22Rv1 (cell line): ENCODE measurements around the gene ZNF683.
"Not testable (repeated sequence)": the region's sequence is repeated elsewhere in the genome, so short reads cannot be mapped to it uniquely, and the experiment has no call there.

Experiments
- ZFX ChIP-seq: fragments of 450-650 bp; IDR thresholded peaks from 2 replicates; pipeline ENCODE4 v1.6.1; 2017; ENCODE audit warnings: antibody characterized with exemption, borderline replicate concordance
- TF ChIP-seq, protein P1 (sequence below): fragments of 450-650 bp; IDR thresholded peaks from 2 replicates; pipeline ENCODE4 v1.5.1; 2017; ENCODE audit warnings: mild to moderate bottlenecking

DNA sequence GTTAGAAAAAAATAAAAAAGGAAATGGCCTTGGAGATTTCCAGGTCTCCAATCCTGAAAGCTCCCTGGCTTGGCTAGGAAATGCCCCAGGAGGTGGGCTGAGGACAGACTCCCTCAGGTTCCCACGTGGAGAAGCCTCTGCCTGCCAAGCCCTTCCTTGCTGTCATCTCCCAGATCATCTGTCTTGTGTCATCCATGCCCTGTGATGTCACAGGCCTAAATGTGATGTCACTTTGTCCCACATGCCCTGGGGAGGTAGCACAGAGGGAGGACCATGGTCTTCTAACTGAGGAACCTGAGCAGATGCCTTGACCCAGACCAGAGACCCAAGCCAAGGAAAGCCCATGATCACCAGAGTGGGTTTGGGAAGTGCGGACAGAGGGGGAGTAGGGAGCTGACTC lies 1.8 kb upstream of the ZNF683 start:
- TF ChIP-seq, protein P1, sequence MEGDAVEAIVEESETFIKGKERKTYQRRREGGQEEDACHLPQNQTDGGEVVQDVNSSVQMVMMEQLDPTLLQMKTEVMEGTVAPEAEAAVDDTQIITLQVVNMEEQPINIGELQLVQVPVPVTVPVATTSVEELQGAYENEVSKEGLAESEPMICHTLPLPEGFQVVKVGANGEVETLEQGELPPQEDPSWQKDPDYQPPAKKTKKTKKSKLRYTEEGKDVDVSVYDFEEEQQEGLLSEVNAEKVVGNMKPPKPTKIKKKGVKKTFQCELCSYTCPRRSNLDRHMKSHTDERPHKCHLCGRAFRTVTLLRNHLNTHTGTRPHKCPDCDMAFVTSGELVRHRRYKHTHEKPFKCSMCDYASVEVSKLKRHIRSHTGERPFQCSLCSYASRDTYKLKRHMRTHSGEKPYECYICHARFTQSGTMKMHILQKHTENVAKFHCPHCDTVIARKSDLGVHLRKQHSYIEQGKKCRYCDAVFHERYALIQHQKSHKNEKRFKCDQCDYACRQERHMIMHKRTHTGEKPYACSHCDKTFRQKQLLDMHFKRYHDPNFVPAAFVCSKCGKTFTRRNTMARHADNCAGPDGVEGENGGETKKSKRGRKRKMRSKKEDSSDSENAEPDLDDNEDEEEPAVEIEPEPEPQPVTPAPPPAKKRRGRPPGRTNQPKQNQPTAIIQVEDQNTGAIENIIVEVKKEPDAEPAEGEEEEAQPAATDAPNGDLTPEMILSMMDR: not testable (repeated sequence)
- TF ChIP-seq ZFX: not testable (repeated sequence)
